Loucy (cell line): Measurements from ENCODE around the gene LOXHD1.

Experiments used
- CTCF ChIP-seq: fragments of 200-600 bp; sonication (generic); conservative IDR thresholded peaks from 2 replicates; pipeline ENCODE4 v1.5.1; 2014; ENCODE audit warnings: mild to moderate bottlenecking, antibody characterized with exemption, low read length
- EZH2phosphoT487 ChIP-seq: fragments of 200-600 bp; IDR thresholded peaks from 2 replicates; pipeline ENCODE4 v1.6.1; 2018; ENCODE audit warnings: antibody characterized with exemption, mild to moderate bottlenecking, moderate library complexity, borderline replicate concordance

GRCh38 chr18:46461993-46462392 is 195.0 kb downstream of the LOXHD1 start:
- TF ChIP-seq CTCF (no peak), EZH2phosphoT487 (no peak)
